Activated T-helper 17 cell treated with anti-CD3 and anti-CD28 coated beads, Interleukin-2, amount 50 U/mL, for 72 hours (primary cell): ENCODE data around the gene ASTN1. TPM values are rescaled to one million over a fixed set of nuclear protein-coding genes. Genes with fewer than 3 reads are reported as not detected.

ENCODE experiments used
- ATAC-seq: fragments of 150-1000 bp; cut with Tn5 transposase; replicated peaks from 2 replicates; pipeline ENCODE4 v1.10.0; 2021; ENCODE audit warnings: mild to moderate bottlenecking, moderate library complexity
- H3K27ac Mint-ChIP-seq: one replicate; pipeline ENCODE4 v1.8.0; 2022; ENCODE audit warnings: mixed read lengths
- H3K27me3 Mint-ChIP-seq: one replicate; pipeline ENCODE4 v1.8.0; 2022; ENCODE audit warnings: mixed read lengths
- H3K36me3 Mint-ChIP-seq: one replicate; pipeline ENCODE4 v1.8.0; 2022; ENCODE audit warnings: low read depth, mild to moderate bottlenecking, mixed read lengths
- H3K4me1 Mint-ChIP-seq: one replicate; pipeline ENCODE4 v1.8.0; 2022; ENCODE audit warnings: mixed read lengths
- H3K4me3 Mint-ChIP-seq: one replicate; pipeline ENCODE4 v1.8.0; 2022; ENCODE audit warnings: mild to moderate bottlenecking, mixed read lengths
- H3K9me3 Mint-ChIP-seq: one replicate; pipeline ENCODE4 v1.8.0; 2022; ENCODE audit warnings: mixed read lengths
- total RNA-seq, 2 donors: library from RNA; stranded (reverse); gene quantifications; one replicate each; pipeline ENCODE4 v1.2.3, GENCODE V29; 2022

The ASTN1 gene
- total RNA-seq, 2 donors from 2014 or later: not detected

DNA sequence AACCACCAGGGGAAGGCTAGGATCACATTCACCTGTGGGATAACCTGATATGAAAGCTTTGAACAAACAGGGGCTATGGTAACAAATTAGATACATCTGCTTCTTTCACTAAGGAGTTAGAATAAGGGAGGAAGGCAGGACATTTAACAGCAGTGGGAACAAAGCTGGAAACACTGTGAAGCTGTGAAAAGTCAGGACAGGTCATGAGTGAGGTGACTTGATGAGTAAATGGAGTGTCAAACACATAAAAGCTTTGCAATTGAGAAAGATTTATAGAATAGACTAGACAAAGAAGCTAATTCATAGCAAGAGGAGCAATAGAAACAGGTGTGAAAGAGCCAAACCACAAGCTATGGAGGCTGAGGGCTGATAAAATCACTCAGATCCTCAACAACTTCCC lies 110.0 kb downstream of the ASTN1 start:
- Mint-ChIP-seq H3K4me3 (no peak overlapping the region), H3K9me3 (no peaks in the 10 kb centered on the region)
- no peak for ATAC-seq

DNA sequence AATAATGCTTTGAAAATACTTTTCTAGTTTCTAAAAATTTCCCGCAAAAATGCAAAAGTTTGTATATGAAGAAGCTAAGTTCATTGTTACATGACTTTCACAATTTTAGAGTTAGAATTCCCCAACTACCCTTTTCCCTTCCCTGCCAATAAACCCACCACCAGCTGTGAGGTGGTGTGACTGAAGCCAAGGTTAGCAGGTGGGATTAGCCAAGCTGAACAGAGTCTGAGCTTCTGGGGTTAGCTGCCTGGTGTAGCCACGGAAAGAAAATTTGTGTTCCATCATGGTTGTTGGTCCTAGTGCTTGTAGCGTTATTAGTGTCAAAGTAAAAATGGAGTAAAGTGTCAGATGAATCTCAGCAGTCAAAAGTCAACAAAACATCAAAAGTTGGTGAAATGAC lies 110.9 kb downstream of the ASTN1 start:
- H3K9me3 Mint-ChIP-seq: no peaks in the 10 kb centered on the region
- H3K4me3 Mint-ChIP-seq: no peak overlapping the region
- no peaks in the 10 kb centered on the region for H3K36me3 Mint-ChIP-seq
- no peak overlapping the region for H3K27ac Mint-ChIP-seq
- no peaks in the 10 kb centered on the region for H3K27me3 Mint-ChIP-seq
- H3K4me1 Mint-ChIP-seq: no peaks in the 10 kb centered on the region
- no peak for ATAC-seq

More for the DNA sequence above, 110.0 kb downstream of the ASTN1 start:
- H3K36me3 Mint-ChIP-seq: no peaks in the 10 kb centered on the region
- no peak overlapping the region for H3K27ac Mint-ChIP-seq
- no peaks in the 10 kb centered on the region for H3K27me3 Mint-ChIP-seq
- H3K4me1 Mint-ChIP-seq: no peaks in the 10 kb centered on the region

DNA sequence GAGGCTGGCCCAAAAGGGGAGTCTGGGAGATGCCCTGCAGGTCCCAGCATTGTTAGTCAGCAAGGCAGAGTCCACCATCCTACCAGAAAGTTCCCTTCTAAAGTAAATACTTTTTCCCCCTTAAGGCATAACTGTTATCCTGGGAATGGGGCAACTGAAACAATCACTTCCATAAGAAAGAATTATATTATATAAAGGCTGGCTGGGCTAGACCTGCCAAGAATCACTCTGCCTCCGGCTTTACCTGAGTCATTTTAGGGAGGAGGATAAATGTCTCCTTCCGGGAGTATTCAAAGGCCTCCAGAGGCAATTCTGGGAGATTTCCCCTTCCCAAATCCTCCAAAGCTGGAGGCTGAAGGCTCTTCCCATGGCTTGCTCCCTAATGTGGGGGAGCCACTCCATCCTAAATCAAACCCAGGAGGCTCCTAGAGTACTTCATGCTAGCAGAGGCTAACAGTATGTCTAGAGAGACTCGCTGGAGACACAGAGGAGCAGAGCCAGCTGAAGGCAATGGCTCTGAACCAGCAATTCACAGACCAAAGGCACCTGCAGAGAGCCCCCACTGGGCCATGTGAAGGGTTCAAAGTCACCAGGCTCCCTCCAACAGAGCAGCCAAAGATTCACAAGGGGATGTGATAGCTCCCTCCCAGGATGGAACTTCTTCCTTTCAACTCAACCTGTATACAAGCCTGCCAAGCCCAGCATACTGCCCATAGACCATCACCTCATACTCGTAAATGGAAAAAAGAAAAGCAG lies 116.0 kb downstream of the ASTN1 start:
- H3K4me3 Mint-ChIP-seq: no peak overlapping the region
- H3K4me1 Mint-ChIP-seq: no peaks in the 10 kb centered on the region
- H3K36me3 Mint-ChIP-seq: no peaks in the 10 kb centered on the region
- no peak overlapping the region for H3K27ac Mint-ChIP-seq
- no peak for ATAC-seq
- H3K27me3 Mint-ChIP-seq: peaks cover 12% of the 10 kb centered on the region
- peaks cover 9% of the 10 kb centered on the region for H3K9me3 Mint-ChIP-seq

- no peak overlapping the region for H3K4me3 Mint-ChIP-seq
- H3K27ac Mint-ChIP-seq: no peak overlapping the region
- ATAC-seq: no peak
- peaks cover 9% of the 10 kb centered on the region for H3K9me3 Mint-ChIP-seq
- H3K4me1 Mint-ChIP-seq: no peaks in the 10 kb centered on the region
- H3K27me3 Mint-ChIP-seq: peaks cover 12% of the 10 kb centered on the region
- no peaks in the 10 kb centered on the region for H3K36me3 Mint-ChIP-seq
Measured at GRCh38 chr1:177045151-177045550, 119.4 kb downstream of the ASTN1 start.

- no peak overlapping the region for H3K27ac Mint-ChIP-seq
- no peaks in the 10 kb centered on the region for H3K36me3 Mint-ChIP-seq
- no peaks in the 10 kb centered on the region for H3K4me1 Mint-ChIP-seq
- peaks cover 13% of the 10 kb centered on the region for H3K9me3 Mint-ChIP-seq
- ATAC-seq: no peak
- peaks cover 12% of the 10 kb centered on the region for H3K27me3 Mint-ChIP-seq
- no peak overlapping the region for H3K4me3 Mint-ChIP-seq
Measured at GRCh38 chr1:177044390-177044789, 120.1 kb downstream of the ASTN1 start.

GRCh38 chr1:177043597-177043996 lies 120.9 kb downstream of the ASTN1 start:
- Mint-ChIP-seq H3K9me3 (peaks cover 13% of the 10 kb centered on the region), H3K4me3 (no peak overlapping the region), H3K36me3 (no peaks in the 10 kb centered on the region), H3K27me3 (peaks cover 12% of the 10 kb centered on the region), H3K27ac (no peak overlapping the region), H3K4me1 (no peaks in the 10 kb centered on the region)
- no peak for ATAC-seq

GRCh38 chr1:177035586-177035985 lies 128.9 kb downstream of the ASTN1 start:
- Mint-ChIP-seq H3K27me3 (peaks cover 3% of the 10 kb centered on the region), H3K4me1 (no peaks in the 10 kb centered on the region), H3K27ac (no peak overlapping the region), H3K9me3 (peaks cover 4% of the 10 kb centered on the region), H3K4me3 (no peak overlapping the region), H3K36me3 (no peaks in the 10 kb centered on the region)
- no peak for ATAC-seq

DNA sequence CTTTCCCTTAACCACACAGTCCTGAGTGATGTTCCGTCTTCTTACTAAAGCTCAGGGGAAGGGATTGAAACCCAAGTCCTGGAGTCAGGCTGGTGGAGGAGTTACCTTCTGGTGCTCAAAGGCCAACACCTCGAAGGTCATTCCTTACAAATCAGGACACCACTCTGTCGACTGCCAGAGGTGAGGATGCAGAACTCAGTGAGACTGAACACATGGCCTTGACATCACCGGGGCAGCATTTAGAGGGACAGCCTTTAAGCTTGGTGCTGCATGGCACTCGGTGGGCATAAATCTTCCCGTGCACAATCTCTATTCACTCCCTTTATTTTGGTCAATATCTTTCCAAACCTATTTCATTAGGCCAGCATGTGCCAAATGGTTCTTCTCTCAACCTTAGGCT lies 130.9 kb downstream of the ASTN1 start:
- no peak for ATAC-seq
- Mint-ChIP-seq H3K4me1 (no peaks in the 10 kb centered on the region), H3K27me3 (peaks cover 3% of the 10 kb centered on the region), H3K36me3 (no peaks in the 10 kb centered on the region), H3K4me3 (no peak overlapping the region), H3K9me3 (no peaks in the 10 kb centered on the region), H3K27ac (no peak overlapping the region)

GRCh38 chr1:177032434-177032833 lies 132.1 kb downstream of the ASTN1 start:
- no peaks in the 10 kb centered on the region for H3K4me1 Mint-ChIP-seq
- no peaks in the 10 kb centered on the region for H3K36me3 Mint-ChIP-seq
- H3K9me3 Mint-ChIP-seq: no peaks in the 10 kb centered on the region
- peaks cover 3% of the 10 kb centered on the region for H3K27me3 Mint-ChIP-seq
- H3K4me3 Mint-ChIP-seq: no peak overlapping the region
- H3K27ac Mint-ChIP-seq: no peak overlapping the region
- no peak for ATAC-seq

DNA sequence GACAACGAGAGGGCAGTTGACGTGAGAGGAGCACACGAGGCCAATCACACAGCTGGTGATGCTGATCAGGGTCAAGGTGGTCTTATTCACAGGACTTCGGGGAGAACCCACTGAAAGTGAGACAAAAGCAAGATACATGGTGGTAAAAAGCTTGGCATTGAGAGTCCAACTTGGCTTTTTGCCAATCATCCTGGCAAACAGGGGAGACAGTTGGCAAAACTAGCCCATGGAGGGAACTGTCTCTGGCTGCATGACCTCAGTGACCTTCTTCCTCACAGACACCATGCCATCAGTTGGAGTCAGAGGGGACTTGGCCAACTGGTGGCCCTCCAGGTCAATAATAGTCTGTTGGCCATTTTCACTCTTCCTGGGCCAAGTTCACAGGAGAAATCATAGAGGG lies 139.9 kb downstream of the ASTN1 start:
- no peaks in the 10 kb centered on the region for H3K36me3 Mint-ChIP-seq
- H3K27ac Mint-ChIP-seq: no peak overlapping the region
- H3K4me1 Mint-ChIP-seq: no peaks in the 10 kb centered on the region
- H3K4me3 Mint-ChIP-seq: no peak overlapping the region
- no peak for ATAC-seq
- H3K9me3 Mint-ChIP-seq: no peaks in the 10 kb centered on the region
- H3K27me3 Mint-ChIP-seq: no peaks in the 10 kb centered on the region

DNA sequence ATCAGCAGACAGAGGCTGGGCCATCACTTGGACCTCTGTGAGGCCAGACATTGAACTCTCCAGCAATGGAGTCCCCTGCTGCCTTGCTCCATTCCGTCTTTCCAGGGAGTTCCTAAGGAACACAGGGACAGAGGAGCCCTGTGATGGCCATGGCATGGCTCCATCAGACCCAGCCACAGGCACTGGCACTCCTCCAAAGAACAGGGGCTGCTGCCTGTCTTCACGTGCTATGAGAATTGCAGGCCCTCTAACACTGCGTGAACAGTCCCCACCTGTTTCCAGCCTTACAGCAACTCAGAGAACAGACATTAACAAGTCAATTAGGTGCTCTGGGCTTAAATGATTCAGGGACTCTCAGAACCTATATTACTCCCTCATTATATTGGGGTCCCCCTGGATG lies 140.8 kb downstream of the ASTN1 start:
- Mint-ChIP-seq H3K9me3 (no peaks in the 10 kb centered on the region), H3K36me3 (no peaks in the 10 kb centered on the region), H3K4me3 (no peak overlapping the region), H3K27ac (no peak overlapping the region), H3K27me3 (no peaks in the 10 kb centered on the region), H3K4me1 (no peaks in the 10 kb centered on the region)
- ATAC-seq: no peak

GRCh38 chr1:177023249-177023648 lies 141.3 kb downstream of the ASTN1 start:
- Mint-ChIP-seq H3K4me1 (no peaks in the 10 kb centered on the region), H3K9me3 (peaks cover 1% of the 10 kb centered on the region), H3K27ac (no peak overlapping the region), H3K27me3 (no peaks in the 10 kb centered on the region), H3K36me3 (no peaks in the 10 kb centered on the region), H3K4me3 (no peak overlapping the region)
- no peak for ATAC-seq

DNA sequence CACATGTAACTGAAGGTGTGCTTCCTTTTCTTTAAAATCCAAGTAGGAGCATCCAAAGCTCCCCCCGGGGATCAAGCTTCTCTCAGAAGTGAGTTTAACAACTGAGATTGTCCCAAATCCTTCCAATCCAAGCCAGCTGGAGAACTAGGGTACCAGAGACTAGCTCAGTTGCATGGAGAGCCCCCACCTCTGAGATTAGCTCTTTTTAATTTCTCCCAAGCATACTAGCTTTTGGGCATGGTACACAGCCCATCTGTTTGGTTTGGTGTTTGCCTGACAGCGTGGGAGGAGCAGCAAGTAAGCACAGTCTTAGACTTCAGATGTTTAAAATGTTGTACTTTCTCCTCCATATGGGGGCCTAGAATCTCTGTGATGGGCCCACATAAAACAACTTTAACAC lies 142.8 kb downstream of the ASTN1 start:
- Mint-ChIP-seq H3K9me3 (peaks cover 5% of the 10 kb centered on the region), H3K27me3 (no peaks in the 10 kb centered on the region), H3K36me3 (no peaks in the 10 kb centered on the region), H3K4me1 (no peaks in the 10 kb centered on the region), H3K27ac (no peak overlapping the region), H3K4me3 (no peak overlapping the region)
- ATAC-seq: no peak

DNA sequence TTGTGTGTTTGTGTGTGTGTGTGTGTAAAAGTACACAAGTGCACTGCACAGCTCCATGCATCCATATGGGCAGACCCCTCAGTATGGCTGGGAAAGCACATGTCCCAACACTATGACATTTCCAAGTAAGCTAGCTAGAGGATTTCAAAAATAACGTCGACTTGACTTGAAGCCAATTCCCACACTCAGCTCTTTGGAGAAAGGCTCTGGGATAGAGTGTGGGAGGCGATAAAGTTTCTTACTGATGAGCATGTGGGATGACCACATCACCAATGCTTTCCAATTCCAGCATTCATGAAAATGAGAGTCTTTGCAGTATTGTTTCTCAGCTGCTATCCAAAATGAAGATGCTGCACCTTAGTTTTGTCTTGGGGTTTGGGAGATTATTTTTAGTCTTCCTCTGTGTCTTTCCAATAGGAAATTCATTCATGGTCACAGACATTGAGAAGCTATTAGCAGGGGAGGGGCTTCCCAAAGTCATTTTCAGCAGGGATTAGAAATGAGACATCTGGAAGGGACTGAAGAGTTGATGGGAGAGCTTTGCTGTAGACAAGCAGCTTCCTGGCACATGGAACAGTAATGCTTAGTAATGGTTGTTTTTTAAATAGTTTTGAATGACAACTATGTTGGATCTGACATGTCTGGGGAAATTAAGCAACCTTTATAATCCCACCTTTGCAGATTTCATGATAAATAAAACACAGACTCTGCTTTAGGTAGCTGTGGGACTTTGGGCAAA lies 143.5 kb downstream of the ASTN1 start:
- ATAC-seq: no peak
- Mint-ChIP-seq H3K27ac (no peak overlapping the region), H3K36me3 (no peaks in the 10 kb centered on the region), H3K4me3 (no peak overlapping the region), H3K27me3 (no peaks in the 10 kb centered on the region), H3K4me1 (no peaks in the 10 kb centered on the region), H3K9me3 (peaks cover 5% of the 10 kb centered on the region)

GRCh38 chr1:177017287-177017852 lies 147.1 kb downstream of the ASTN1 start:
- ATAC-seq: no peak
- no peak overlapping the region for H3K4me3 Mint-ChIP-seq
- no peak overlapping the region for H3K27ac Mint-ChIP-seq
- H3K9me3 Mint-ChIP-seq: peaks cover 14% of the 10 kb centered on the region
- no peaks in the 10 kb centered on the region for H3K27me3 Mint-ChIP-seq
- H3K36me3 Mint-ChIP-seq: no peaks in the 10 kb centered on the region
- no peaks in the 10 kb centered on the region for H3K4me1 Mint-ChIP-seq
